GM23338 (cell line): ENCODE measurements around the gene PTCHD4. TPM values are rescaled to one million over a fixed set of nuclear protein-coding genes. Genes with fewer than 3 reads are reported as not detected.

Experiments
- ATAC-seq: fragments of 200-7000 bp; cut with Tn5 transposase; 3 replicates; pipeline ENCODE4 v1.9.1; 2020
- DNase-seq: peaks from one replicate; pipeline ENCODE4 v3.0.0-alpha.2; 2015; ENCODE audit warnings: low spot score
- H2AFZ ChIP-seq: fragments of 200-600 bp; sonication (generic); 2 replicates; pipeline ENCODE4 v1.8.0; 2016; ENCODE audit warnings: antibody characterized with exemption, mild to moderate bottlenecking, moderate library complexity
- H3F3A ChIP-seq: fragments of 200-600 bp; sonication (generic); replicated peaks from 2 replicates; pipeline ENCODE4 v1.8.0; 2017; ENCODE audit warnings: antibody characterized with exemption, mixed run types, low read depth
- H3K27ac ChIP-seq: fragments of 200-600 bp; sonication (generic); 2 replicates; pipeline ENCODE4 v1.6.1; 2016; ENCODE audit warnings: low read depth
- H3K27me3 ChIP-seq: fragments of 200-600 bp; sonication (generic); 2 replicates; pipeline ENCODE4 v1.8.0; 2016; ENCODE audit warnings: mild to moderate bottlenecking, mixed run types, moderate library complexity; ENCODE audit not compliant: insufficient read depth
- H3K36me3 ChIP-seq: fragments of 200-600 bp; sonication (generic); 2 replicates; pipeline ENCODE4 v1.8.0; 2016; ENCODE audit warnings: mild to moderate bottlenecking; ENCODE audit not compliant: insufficient read depth
- H3K4me1 ChIP-seq: fragments of 200-600 bp; sonication (generic); 2 replicates; pipeline ENCODE4 v1.8.0; 2016; ENCODE audit warnings: mild to moderate bottlenecking, moderate library complexity; ENCODE audit not compliant: insufficient read depth
- H3K4me2 ChIP-seq: fragments of 200-600 bp; sonication (generic); 2 replicates; pipeline ENCODE4 v1.7.1; 2017; ENCODE audit warnings: mixed run types
- H3K4me3 ChIP-seq: fragments of 200-600 bp; sonication (generic); 2 replicates; pipeline ENCODE4 v1.6.1; 2016; ENCODE audit warnings: mixed run types
- H3K79me2 ChIP-seq: fragments of 200-600 bp; sonication (generic); replicated peaks from 2 replicates; pipeline ENCODE4 v1.8.0; 2017; ENCODE audit warnings: mild to moderate bottlenecking; ENCODE audit not compliant: insufficient read depth
- H3K9me2 ChIP-seq: fragments of 200-600 bp; sonication (generic); 2 replicates; pipeline ENCODE4 v1.8.0; 2017; ENCODE audit not compliant: insufficient read depth
- H4K20me1 ChIP-seq: fragments of 200-600 bp; sonication (generic); replicated peaks from 2 replicates; pipeline ENCODE4 v1.8.0; 2017; ENCODE audit warnings: mild to moderate bottlenecking; ENCODE audit not compliant: insufficient read depth
- H3K27ac Mint-ChIP-seq: 2 replicates; pipeline ENCODE4 v1.8.0; 2020; ENCODE audit warnings: inconsistent platforms, mild to moderate bottlenecking, moderate library complexity, mixed read lengths
- H3K27me3 Mint-ChIP-seq: 3 replicates; pipeline ENCODE4 v1.8.0; 2022; ENCODE audit warnings: low read depth, mild to moderate bottlenecking, moderate library complexity, mixed read lengths, inconsistent platforms; ENCODE audit not compliant: insufficient read depth, poor library complexity
- H3K36me3 Mint-ChIP-seq: 3 replicates; pipeline ENCODE4 v1.8.0; 2021; ENCODE audit warnings: low read depth, mild to moderate bottlenecking, inconsistent platforms, moderate library complexity, mixed read lengths
- H3K4me1 Mint-ChIP-seq: 3 replicates; pipeline ENCODE4 v1.8.0; 2020; ENCODE audit warnings: mild to moderate bottlenecking, inconsistent platforms, mixed read lengths
- H3K4me3 Mint-ChIP-seq: 3 replicates; pipeline ENCODE4 v1.8.0; 2021; ENCODE audit warnings: moderate library complexity, mild to moderate bottlenecking, inconsistent platforms, mixed read lengths
- H3K9me3 Mint-ChIP-seq: 3 replicates; pipeline ENCODE4 v1.8.0; 2020; ENCODE audit warnings: moderate library complexity, mild to moderate bottlenecking, inconsistent platforms, mixed read lengths
- CTCF ChIP-seq, 2 experiments: fragments of 200-600 bp in 1 of 2; sonication (generic) in 1 of 2; conservative IDR thresholded peaks; 2 replicates each; pipeline versions ENCODE4 v1.5.1 to v1.6.1; 2016 to 2017; ENCODE audit warnings: antibody characterized with exemption in 2 of 2, low read depth in 2 of 2, mild to moderate bottlenecking in 2 of 2, moderate library complexity in 1 of 2
- EZH2 ChIP-seq: fragments of 200-600 bp; sonication (generic); IDR thresholded peaks from one replicate; pipeline ENCODE4 v1.8.0; 2017; ENCODE audit warnings: antibody characterized with exemption, mild to moderate bottlenecking, low read depth; ENCODE audit not compliant: unreplicated experiment
- EZH2phosphoT487 ChIP-seq: fragments of 200-600 bp; sonication (generic); IDR thresholded peaks from one replicate; pipeline ENCODE4 v1.8.1; 2018; ENCODE audit warnings: antibody characterized with exemption; ENCODE audit not compliant: unreplicated experiment
- NANOG ChIP-seq: IDR thresholded peaks from 2 replicates; pipeline ENCODE4 v1.6.1; 2016; ENCODE audit warnings: antibody characterized with exemption, borderline replicate concordance
- POLR2AphosphoS5 ChIP-seq: IDR thresholded peaks from 2 replicates; pipeline ENCODE4 v1.6.1; 2016; ENCODE audit warnings: antibody characterized with exemption, low read depth
- REST ChIP-seq: IDR thresholded peaks from one replicate; pipeline ENCODE4 v1.6.1; 2018; ENCODE audit warnings: antibody characterized with exemption; ENCODE audit not compliant: unreplicated experiment
- STAT1 ChIP-seq: IDR thresholded peaks from one replicate; pipeline ENCODE4 v1.6.1; 2016; ENCODE audit warnings: antibody characterized with exemption; ENCODE audit not compliant: unreplicated experiment
- ZNF462 ChIP-seq: fragments of 250-450 bp; sonication (Bioruptor Pico); IDR thresholded peaks from 2 replicates; pipeline ENCODE4 v1.5.0; 2020; ENCODE audit warnings: mild to moderate bottlenecking, moderate library complexity
- long read RNA-seq: library from polyadenylated mRNA; unstranded; transcript quantifications from one replicate; pipeline ENCODE4 v2.0.0, GENCODE V29; 2020; ENCODE audit not compliant: unreplicated experiment
- polyA plus RNA-seq: library from polyadenylated mRNA; unstranded; fragments of >200 nt; fragmentation: Nextera tagmentation; extraction: Ambion mirVana; gene quantifications from 2 replicates; pipeline ENCODE4 v1.2.1, GENCODE V29; 2016
- total RNA-seq: library from RNA; depleted of rRNA; stranded (reverse); fragments of >200 nt; shearing (Covaris generic); gene quantifications from 2 replicates; pipeline ENCODE4 v1.2.3, GENCODE V29; 2014; rRNA removed

Gene PTCHD4
- total RNA-seq (0.31 and 0.66 TPM in 2 replicates), polyA plus RNA-seq (0.19 and 0.78 TPM in 2 replicates)
- long read RNA-seq = 0 reads

- Mint-ChIP-seq H3K27ac (peak within 1 kb of the TSS; percentile 92), H3K27me3 (peaks cover 5% of the 10 kb centered on the region), H3K36me3 (peaks cover 12% of the 10 kb centered on the region; the same call in 2 of the 3 replicates), H3K4me3 (peak within 1 kb of the TSS; percentile 76), H3K9me3 (peaks cover 9% of the 10 kb centered on the region; the same call in 2 of the 3 replicates), H3K4me1 (peaks cover 26% of the 10 kb centered on the region; the same call in 2 of the 3 replicates)
- no peaks in the 10 kb centered on the region for H3F3A ChIP-seq
- ATAC-seq (peak; percentile 87), DNase-seq (peak; percentile 59)
- peak within 1 kb of the TSS; percentile 78 for H3K27ac ChIP-seq
- peaks cover 24% of the 10 kb centered on the region for H3K4me1 ChIP-seq
- no peaks in the 10 kb centered on the region for H3K27me3 ChIP-seq
- no peaks in the 10 kb centered on the region for H3K36me3 ChIP-seq
- peak within 1 kb of the TSS; percentile 51 for H3K4me3 ChIP-seq
- H3K9me2 ChIP-seq = no peaks in the 10 kb centered on the region; the same call in 1 of the 2 replicates
- no peaks in the 10 kb centered on the region for H4K20me1 ChIP-seq
- H3K4me2 ChIP-seq = peak within 1 kb of the TSS; percentile 71
- TF ChIP-seq NANOG (peak; percentile 41; the same call in 1 of the 2 replicates), ZNF462 (no peak), POLR2AphosphoS5 (peak; percentile 52)
- no peak within 1 kb of the TSS for H2AFZ ChIP-seq
- peaks cover 43% of the 10 kb centered on the region for H3K79me2 ChIP-seq
Observed at GRCh38 chr6:48111143-48111506, at the start of gene PTCHD4. Gene PTCHD4, minus strand, starts transcription at chr6:48111197. Its CDS starts 42,240 bp downstream, at chr6:48068957.

- no peaks in the 10 kb centered on the region for H3K79me2 ChIP-seq
- no peaks in the 10 kb centered on the region for H3K27me3 Mint-ChIP-seq
- H2AFZ ChIP-seq = no peak overlapping the region
- peaks cover 10% of the 10 kb centered on the region; the same call in 1 of the 2 replicates for H3K9me2 ChIP-seq
- peaks cover 33% of the 10 kb centered on the region for H3K36me3 Mint-ChIP-seq
- H3K27ac Mint-ChIP-seq = no peak overlapping the region
- no peak overlapping the region for H3K4me2 ChIP-seq
- no peak overlapping the region for H3K27ac ChIP-seq
- ATAC-seq (no peak), DNase-seq (no peak)
- peaks cover 41% of the 10 kb centered on the region for H3K9me3 Mint-ChIP-seq
- no peak overlapping the region for H3K4me3 Mint-ChIP-seq
- peaks cover 18% of the 10 kb centered on the region for H3K36me3 ChIP-seq
- no peaks in the 10 kb centered on the region for H4K20me1 ChIP-seq
- H3K4me1 Mint-ChIP-seq = no peaks in the 10 kb centered on the region; the same call in 2 of the 3 replicates
- H3F3A ChIP-seq = no peaks in the 10 kb centered on the region
- H3K4me1 ChIP-seq = no peaks in the 10 kb centered on the region
- H3K27me3 ChIP-seq = no peaks in the 10 kb centered on the region
- H3K4me3 ChIP-seq = no peak overlapping the region
- TF ChIP-seq EZH2 = no peak
- no peak for TF ChIP-seq STAT1
- no peak for TF ChIP-seq EZH2phosphoT487
- TF ChIP-seq REST = no peak
- no peak for TF ChIP-seq CTCF (conservative IDR thresholded peaks at IDR 0.05; ENCODE audit: low read depth in 2 of 2)
Observed at GRCh38 chr6:48151142-48151541, 40.1 kb upstream of the PTCHD4 start.
